Umbilical cord (tissue), 2 donors: ENCODE results near the gene CETN2. TPM values are rescaled to one million over a fixed set of nuclear protein-coding genes. Genes with fewer than 3 reads are reported as not detected.
A peak's percentile ranks its signal among the peaks of the same experiment; 100 is the strongest.
"Not testable (repeated sequence)": the region's sequence is repeated elsewhere in the genome, so short reads cannot be mapped to it uniquely, and the experiment has no call there.

Source experiments
- DNase-seq: peaks from one replicate; pipeline ENCODE4 v3.0.0-alpha.2; 2015; ENCODE audit warnings: low spot score
- total RNA-seq: library from RNA; depleted of rRNA; stranded (reverse); fragments of >200 nt; gene quantifications from one replicate; pipeline ENCODE4 v1.2.3, GENCODE V29; 2014; ENCODE audit warnings: low replicate concordance; ENCODE audit not compliant: insufficient read depth

CETN2 gene
- total RNA-seq, 1 donor from 2014 or later = 32.3 TPM

DNA sequence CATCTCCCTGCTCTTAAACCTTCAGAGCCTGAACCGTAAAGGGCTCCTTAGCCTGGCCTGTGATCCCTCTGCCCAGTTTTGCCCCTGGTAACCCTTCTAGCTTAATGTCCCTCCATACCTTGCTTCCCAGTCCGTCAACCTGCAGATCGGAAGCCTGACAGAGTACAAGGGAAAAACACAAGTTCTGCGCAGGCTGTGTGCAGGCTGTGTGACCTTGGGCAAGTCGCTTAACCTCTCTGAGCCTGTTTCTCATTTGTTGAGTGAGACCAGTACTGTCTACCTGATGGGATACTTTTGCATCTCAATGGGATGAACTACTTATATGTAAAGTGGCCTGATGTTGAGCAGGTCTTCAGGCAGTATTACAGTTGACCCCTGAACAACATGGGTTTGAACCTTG is 2.0 kb upstream of the CETN2 start:
- DNase-seq = no peak

- no peak for DNase-seq
Observed at GRCh38 chrX:152831391-152831790, 834 bp upstream of the CETN2 start.

DNA sequence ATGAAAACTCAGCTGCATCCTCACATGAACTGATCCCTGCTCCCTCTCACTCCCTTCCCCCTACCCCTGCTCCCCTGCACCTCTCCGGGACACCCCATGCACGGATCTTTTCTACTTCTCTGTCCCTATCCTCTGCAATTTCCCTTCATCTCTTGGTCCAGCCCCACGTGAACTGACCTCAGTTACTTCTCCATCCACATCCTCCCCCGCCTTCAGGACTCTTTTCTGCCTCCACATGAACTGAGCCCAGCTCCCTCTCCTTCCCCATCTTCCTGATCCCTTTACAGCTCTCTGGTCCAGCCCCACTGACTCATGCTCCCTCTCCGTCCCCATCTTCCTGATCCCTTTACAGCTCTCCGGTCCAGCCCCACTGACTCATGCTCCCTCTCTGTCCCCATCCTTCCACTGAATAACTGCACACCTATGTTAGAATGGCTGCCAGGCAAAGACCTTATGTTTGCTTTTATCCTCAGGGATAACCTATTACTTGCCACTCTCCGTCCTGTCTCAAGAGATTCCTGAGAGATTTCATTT is 5.6 kb downstream of the CETN2 start:
- DNase-seq = peak; percentile 38

DNA sequence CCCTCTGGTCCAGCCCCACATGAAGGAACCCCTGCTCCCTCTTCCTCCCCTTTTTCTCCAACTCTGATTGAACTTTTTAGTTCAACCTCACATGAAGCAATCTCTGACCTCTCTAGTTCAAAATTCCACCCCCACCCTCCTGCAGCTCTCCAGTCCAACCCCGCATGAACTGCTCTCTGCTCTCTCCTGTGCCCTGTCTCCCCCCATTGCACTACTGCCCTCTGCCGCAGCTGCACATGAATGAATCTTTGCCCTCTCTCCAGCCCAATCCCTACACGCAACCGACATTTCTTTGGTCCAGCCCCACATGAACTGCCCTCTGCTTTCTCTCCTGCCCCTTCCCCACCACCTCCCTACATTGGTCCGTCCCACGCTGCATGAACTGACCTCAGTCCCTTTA is 6.9 kb downstream of the CETN2 start:
- DNase-seq = no peak

- DNase-seq = no peak
Observed at GRCh38 chrX:152822383-152823086, 8.0 kb downstream of the CETN2 start.

DNA sequence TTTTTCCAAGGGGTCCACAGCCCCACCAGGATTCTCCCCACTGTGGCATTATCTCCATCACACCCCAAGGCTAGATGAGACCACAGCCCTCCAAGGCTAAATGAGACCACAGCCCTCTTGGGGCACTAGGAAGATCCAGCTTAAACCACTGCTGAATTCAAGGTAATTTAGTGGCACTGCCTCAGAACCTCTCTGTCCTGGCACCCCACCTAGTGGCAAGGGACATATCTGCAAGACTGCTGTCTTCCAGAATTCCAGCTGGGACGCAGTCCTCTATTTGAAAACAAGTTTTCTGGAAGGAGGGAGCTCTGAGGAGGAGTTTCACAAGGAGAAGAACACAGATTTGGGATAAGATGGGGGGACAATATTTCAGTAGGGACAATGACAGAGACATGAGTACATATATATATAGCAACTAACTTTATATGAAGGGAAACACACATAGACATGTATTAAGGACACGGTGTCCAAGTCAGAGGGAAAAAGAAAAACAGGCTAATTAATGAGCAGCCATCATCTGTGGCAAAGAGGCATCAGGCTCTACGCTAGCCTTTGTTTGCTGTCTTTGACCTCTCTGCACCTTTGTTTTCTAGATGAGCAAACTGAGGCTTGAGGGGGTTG is 9.3 kb downstream of the CETN2 start:
- DNase-seq = no peak

DNA sequence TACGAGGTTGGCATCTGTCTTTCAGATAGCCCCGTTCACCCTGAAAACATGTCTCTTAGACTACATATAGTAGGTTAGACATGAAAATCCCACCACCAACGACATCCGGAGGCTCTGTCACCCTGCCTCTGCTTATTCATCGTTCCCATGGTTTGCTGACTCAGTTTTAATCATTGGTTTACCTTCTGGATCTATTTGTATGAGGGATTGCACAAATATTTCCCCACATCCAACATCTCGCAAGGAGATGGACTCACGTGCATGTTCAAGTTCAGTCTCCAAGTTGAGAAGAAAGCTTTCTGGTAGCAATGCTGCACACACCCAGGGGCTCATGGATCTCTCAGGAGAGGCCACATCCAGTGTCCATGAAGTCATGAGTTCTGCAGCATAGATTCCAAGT is 10.8 kb downstream of the CETN2 start:
- DNase-seq = no peak

GRCh38 chrX:152819266-152819665 is 11.3 kb downstream of the CETN2 start:
- DNase-seq = no peak

- no peak for DNase-seq
Observed at GRCh38 chrX:152818356-152818755, 12.2 kb downstream of the CETN2 start.

GRCh38 chrX:152817078-152817764 is 13.3 kb downstream of the CETN2 start:
- peak; percentile 34 for DNase-seq

GRCh38 chrX:152814048-152814447 is 16.5 kb downstream of the CETN2 start:
- DNase-seq = no peak

GRCh38 chrX:152813206-152813605 is 17.4 kb downstream of the CETN2 start:
- DNase-seq = peak; percentile 70

GRCh38 chrX:152810403-152810802 is 20.2 kb downstream of the CETN2 start:
- peak; percentile 8 for DNase-seq

DNA sequence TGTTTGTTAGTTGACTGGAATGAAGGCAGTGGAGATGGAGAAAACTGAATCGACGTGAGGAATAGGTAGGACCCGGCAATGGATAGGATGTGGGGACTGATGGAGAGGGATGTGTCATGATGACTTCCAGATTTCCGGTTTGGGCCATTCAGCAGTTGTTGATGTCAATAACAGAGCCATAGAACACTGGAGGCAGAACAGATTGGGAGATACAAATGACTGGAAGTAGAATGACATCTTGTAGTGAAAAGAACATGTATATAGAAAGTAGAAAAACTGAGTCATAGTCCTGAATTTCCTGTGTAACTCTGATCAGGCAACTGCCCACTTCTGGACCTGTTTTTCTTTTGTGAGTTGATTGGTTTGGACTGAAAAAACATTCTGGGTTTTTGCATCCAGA is 24.5 kb downstream of the CETN2 start:
- DNase-seq = no peak

DNA sequence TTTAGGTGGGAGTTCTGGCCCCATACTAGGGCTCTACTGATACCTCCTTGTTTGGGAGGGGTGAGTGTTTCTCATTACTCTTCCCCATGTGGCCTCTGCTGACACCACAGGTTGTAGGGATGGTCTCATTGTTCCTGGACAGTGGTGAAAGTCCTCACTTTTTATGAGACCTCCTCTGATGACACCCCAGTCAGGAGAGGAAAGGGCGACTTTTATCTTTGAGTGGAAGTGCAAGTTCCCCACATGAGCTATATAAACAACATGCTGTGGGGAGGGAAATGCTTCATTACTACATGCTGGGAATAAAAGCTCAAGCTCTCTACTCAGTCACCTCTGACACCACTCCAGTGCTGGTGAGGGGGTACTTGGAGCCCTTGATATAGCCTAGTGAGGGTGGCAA is 31.6 kb downstream of the CETN2 start:
- no peak for DNase-seq

- not testable (repeated sequence) for DNase-seq
Observed at GRCh38 chrX:152787062-152787461, 43.5 kb downstream of the CETN2 start.

Other genes with a start within 250 kb of the CETN2 start
- 0.96 TPM for gene GABRQ, start 192.9 kb downstream of the CETN2 start, total RNA-seq
- 1.2 TPM for gene MAGEA3, start 132.0 kb downstream of the CETN2 start, total RNA-seq
- not detected for gene CSAG2, start 121.5 kb downstream of the CETN2 start, total RNA-seq
- gene MAGEA2B, start 116.1 kb downstream of the CETN2 start, total RNA-seq = not detected
- gene CSAG1, start 97.0 kb downstream of the CETN2 start, total RNA-seq = 2.6 TPM
- not detected for gene MAGEA12, start 97.0 kb downstream of the CETN2 start, total RNA-seq
- gene MAGEA2, start 76.9 kb downstream of the CETN2 start, total RNA-seq = 0.24 TPM
- not detected for gene CSAG3, start 71.5 kb downstream of the CETN2 start, total RNA-seq
- gene MAGEA6, start 61.1 kb downstream of the CETN2 start, total RNA-seq = not detected
- 3.1 TPM for gene NSDHL, start 306 bp upstream of the CETN2 start, total RNA-seq
- 25.3 TPM for gene ZNF185, start 67.3 kb upstream of the CETN2 start, total RNA-seq
- 0.24 TPM for gene PNMA5, start 163.4 kb upstream of the CETN2 start, total RNA-seq
- 15.4 TPM for gene PNMA3, start 225.7 kb upstream of the CETN2 start, total RNA-seq
- gene PNMA6A, start 241.7 kb upstream of the CETN2 start, total RNA-seq = 1.2 TPM